ENCODE results near the gene NBEAL1. TPM values are rescaled to one million over a fixed set of nuclear protein-coding genes. Genes with fewer than 3 reads are reported as not detected.
"Not testable (repeated sequence)": the region's sequence is repeated elsewhere in the genome, so short reads cannot be mapped to it uniquely, and the experiment has no call there.

NBEAL1 gene
- total and polyA plus RNA-seq, 2 donors from 2014 or later = 6.5 to 39.3 TPM

- DNase-seq (no peak), FAIRE-seq (no peak)
- H3K9me3 ChIP-seq (ENCODE audit: control insufficient read depth in 2 of 3, insufficient read depth in 1 of 3, low read length in 3 of 3) = no peaks in the 10 kb centered on the region
- TF ChIP-seq CTCF (IDR thresholded peaks at IDR 0.05; ENCODE audit: borderline replicate concordance, extremely low read depth, insufficient read depth) = no peak
- no peaks in the 10 kb centered on the region for H3K4me1 ChIP-seq (ENCODE audit: control insufficient read depth in 2 of 3, insufficient read depth in 2 of 3, low read depth in 1 of 3, low read length in 3 of 3)
- H3K27ac ChIP-seq (ENCODE audit: low read depth in 2 of 2, low read length in 2 of 2) = no peak overlapping the region
- H3K36me3 ChIP-seq (ENCODE audit: control insufficient read depth in 2 of 3, insufficient read depth in 3 of 3, low read length in 3 of 3) = peaks cover 0 to 18% (median 11%) of the 10 kb centered on the region in 3 donors
- no peak overlapping the region for H3K9ac ChIP-seq (ENCODE audit: low read length in 3 of 3)
- H3K27me3 ChIP-seq (ENCODE audit: control insufficient read depth, insufficient read depth, low read length) = no peaks in the 10 kb centered on the region
- no peak overlapping the region for H3K4me3 ChIP-seq (ENCODE audit: low read length in 3 of 3)
- intact Hi-C loops (cut with DNase I) = no loop called here
These were observed 57.7 kb downstream of the NBEAL1 start for GRCh38 chr2:203072371-203072770.

GRCh38 chr2:203077451-203077850 lies 62.8 kb downstream of the NBEAL1 start:
- intact Hi-C loops (cut with DNase I) = no loop called here
- Histone ChIP-seq H3K27me3 (ENCODE audit: control insufficient read depth, insufficient read depth, low read length) (no peaks in the 10 kb centered on the region), H3K9ac (ENCODE audit: low read length in 3 of 3) (no peak overlapping the region), H3K36me3 (ENCODE audit: control insufficient read depth in 2 of 3, insufficient read depth in 3 of 3, low read length in 3 of 3) (peaks cover 0 to 20% (median 5%) of the 10 kb centered on the region in 3 donors), H3K27ac (ENCODE audit: low read depth in 2 of 2, low read length in 2 of 2) (no peak overlapping the region), H3K4me3 (ENCODE audit: low read length in 3 of 3) (no peak overlapping the region), H3K9me3 (ENCODE audit: control insufficient read depth in 2 of 3, insufficient read depth in 1 of 3, low read length in 3 of 3) (no peaks in the 10 kb centered on the region), H3K4me1 (ENCODE audit: control insufficient read depth in 2 of 3, insufficient read depth in 2 of 3, low read depth in 1 of 3, low read length in 3 of 3) (no peaks in the 10 kb centered on the region)
- FAIRE-seq (no peak), DNase-seq (no peak)
- no peak for TF ChIP-seq CTCF (IDR thresholded peaks at IDR 0.05; ENCODE audit: borderline replicate concordance, extremely low read depth, insufficient read depth)

- intact Hi-C loops (cut with DNase I) = no loop called here
- Histone ChIP-seq H3K27me3 (ENCODE audit: control insufficient read depth, insufficient read depth, low read length) (no peaks in the 10 kb centered on the region), H3K4me1 (ENCODE audit: control insufficient read depth in 2 of 3, insufficient read depth in 2 of 3, low read depth in 1 of 3, low read length in 3 of 3) (no peaks in the 10 kb centered on the region), H3K9ac (ENCODE audit: low read length in 3 of 3) (no peak overlapping the region), H3K4me3 (ENCODE audit: low read length in 3 of 3) (no peak overlapping the region), H3K27ac (ENCODE audit: low read depth in 2 of 2, low read length in 2 of 2) (no peak overlapping the region), H3K9me3 (ENCODE audit: control insufficient read depth in 2 of 3, insufficient read depth in 1 of 3, low read length in 3 of 3) (no peaks in the 10 kb centered on the region), H3K36me3 (ENCODE audit: control insufficient read depth in 2 of 3, insufficient read depth in 3 of 3, low read length in 3 of 3) (peaks cover 0 to 13% (median 0%) of the 10 kb centered on the region in 3 donors)
- no peak for FAIRE-seq
- no peak for TF ChIP-seq CTCF (IDR thresholded peaks at IDR 0.05; ENCODE audit: borderline replicate concordance, extremely low read depth, insufficient read depth)
- DNase-seq = no peak
These were observed 65.9 kb downstream of the NBEAL1 start for GRCh38 chr2:203080447-203081045.

GRCh38 chr2:203083328-203083727 lies 68.7 kb downstream of the NBEAL1 start:
- H3K36me3 ChIP-seq (ENCODE audit: control insufficient read depth in 2 of 3, insufficient read depth in 3 of 3, low read length in 3 of 3) = peaks cover 0 to 8% (median 4%) of the 10 kb centered on the region in 3 donors
- no peak for DNase-seq
- H3K27me3 ChIP-seq (ENCODE audit: control insufficient read depth, insufficient read depth, low read length) = no peaks in the 10 kb centered on the region
- no peak overlapping the region for H3K27ac ChIP-seq (ENCODE audit: low read depth in 2 of 2, low read length in 2 of 2)
- no peaks in the 10 kb centered on the region for H3K4me1 ChIP-seq (ENCODE audit: control insufficient read depth in 2 of 3, insufficient read depth in 2 of 3, low read depth in 1 of 3, low read length in 3 of 3)
- no peaks in the 10 kb centered on the region for H3K9me3 ChIP-seq (ENCODE audit: control insufficient read depth in 2 of 3, insufficient read depth in 1 of 3, low read length in 3 of 3)
- intact Hi-C loops (cut with DNase I) = no loop called here
- no peak for FAIRE-seq
- TF ChIP-seq CTCF (IDR thresholded peaks at IDR 0.05; ENCODE audit: borderline replicate concordance, extremely low read depth, insufficient read depth) = no peak
- H3K4me3 ChIP-seq (ENCODE audit: low read length in 3 of 3) = no peak overlapping the region
- no peak overlapping the region for H3K9ac ChIP-seq (ENCODE audit: low read length in 3 of 3)

- FAIRE-seq; H3K36me3 ChIP-seq (ENCODE audit: control insufficient read depth in 2 of 3, insufficient read depth in 3 of 3, low read length in 3 of 3); H3K27me3 ChIP-seq (ENCODE audit: control insufficient read depth, insufficient read depth, low read length); H3K9ac ChIP-seq (ENCODE audit: low read length in 3 of 3); intact Hi-C loops (cut with DNase I); H3K9me3 ChIP-seq (ENCODE audit: control insufficient read depth in 2 of 3, insufficient read depth in 1 of 3, low read length in 3 of 3); H3K27ac ChIP-seq (ENCODE audit: low read depth in 2 of 2, low read length in 2 of 2); DNase-seq; H3K4me3 ChIP-seq (ENCODE audit: low read length in 3 of 3); H3K4me1 ChIP-seq (ENCODE audit: control insufficient read depth in 2 of 3, insufficient read depth in 2 of 3, low read depth in 1 of 3, low read length in 3 of 3): not testable (repeated sequence)
These were observed 71.7 kb downstream of the NBEAL1 start for GRCh38 chr2:203086381-203086780.
